HT1080 (cell line): ENCODE measurements around the gene ENKD1. TPM values are rescaled to one million over a fixed set of nuclear protein-coding genes. Genes with fewer than 3 reads are reported as not detected.

Experiments
- DNase-seq: peaks from one replicate; pipeline ENCODE4 v3.0.0-alpha.2; 2015; ENCODE audit warnings: low read depth
- total RNA-seq: library from RNA; depleted of rRNA; stranded (reverse); fragments of >200 nt; shearing (Covaris generic); gene quantifications from 2 replicates; pipeline ENCODE4 v1.2.3, GENCODE V29; 2014

The ENKD1 gene
- total RNA-seq, 1 experiment from 2014 or later = 26.2 TPM

- DNase-seq = no peak
Measured at GRCh38 chr16:67651847-67652246, 14.7 kb downstream of the ENKD1 start.

- DNase-seq = no peak
Measured at GRCh38 chr16:67651039-67651438, 15.5 kb downstream of the ENKD1 start.

GRCh38 chr16:67650023-67650422 is 16.5 kb downstream of the ENKD1 start:
- DNase-seq = no peak

- no peak for DNase-seq
Measured at GRCh38 chr16:67649494-67649931, 17.0 kb downstream of the ENKD1 start.

- DNase-seq = no peak
Measured at GRCh38 chr16:67648764-67649407, 17.7 kb downstream of the ENKD1 start.

GRCh38 chr16:67648088-67648763 is 18.3 kb downstream of the ENKD1 start:
- DNase-seq = no peak

GRCh38 chr16:67647681-67648080 is 18.9 kb downstream of the ENKD1 start:
- no peak for DNase-seq

GRCh38 chr16:67647111-67647651 is 19.4 kb downstream of the ENKD1 start:
- DNase-seq = no peak

GRCh38 chr16:67645397-67646121 is 21.0 kb downstream of the ENKD1 start:
- DNase-seq = no peak

GRCh38 chr16:67644038-67644437 is 22.5 kb downstream of the ENKD1 start:
- no peak for DNase-seq

GRCh38 chr16:67641779-67642708 is 24.5 kb downstream of the ENKD1 start:
- DNase-seq = no peak

GRCh38 chr16:67637625-67638024 is 28.9 kb downstream of the ENKD1 start:
- no peak for DNase-seq

GRCh38 chr16:67636713-67637112 is 29.8 kb downstream of the ENKD1 start:
- no peak for DNase-seq

- DNase-seq = no peak
Measured at GRCh38 chr16:67632415-67633172, 34.0 kb downstream of the ENKD1 start.

- no peak for DNase-seq
Measured at GRCh38 chr16:67628216-67628615, 38.3 kb downstream of the ENKD1 start.

- DNase-seq = no peak
Measured at GRCh38 chr16:67613808-67614207, 52.7 kb downstream of the ENKD1 start.
